DOHH2 (cell line): ENCODE data around the gene TNFRSF4.

Experiments used
- EZH2phosphoT487 ChIP-seq: fragments of 200-600 bp; sonication (generic); IDR thresholded peaks from 2 replicates; pipeline ENCODE4 v1.6.1; 2017; ENCODE audit warnings: borderline replicate concordance, mild to moderate bottlenecking, antibody characterized with exemption, low read length, moderate library complexity, mixed read lengths
- TF ChIP-seq, protein P1 (sequence below): fragments of 200-600 bp; sonication (generic); IDR thresholded peaks from one replicate; pipeline ENCODE4 v1.5.1; 2014; ENCODE audit warnings: antibody characterized with exemption, mild to moderate bottlenecking, low read depth, low read length; ENCODE audit not compliant: poor library complexity, severe bottlenecking

DNA sequence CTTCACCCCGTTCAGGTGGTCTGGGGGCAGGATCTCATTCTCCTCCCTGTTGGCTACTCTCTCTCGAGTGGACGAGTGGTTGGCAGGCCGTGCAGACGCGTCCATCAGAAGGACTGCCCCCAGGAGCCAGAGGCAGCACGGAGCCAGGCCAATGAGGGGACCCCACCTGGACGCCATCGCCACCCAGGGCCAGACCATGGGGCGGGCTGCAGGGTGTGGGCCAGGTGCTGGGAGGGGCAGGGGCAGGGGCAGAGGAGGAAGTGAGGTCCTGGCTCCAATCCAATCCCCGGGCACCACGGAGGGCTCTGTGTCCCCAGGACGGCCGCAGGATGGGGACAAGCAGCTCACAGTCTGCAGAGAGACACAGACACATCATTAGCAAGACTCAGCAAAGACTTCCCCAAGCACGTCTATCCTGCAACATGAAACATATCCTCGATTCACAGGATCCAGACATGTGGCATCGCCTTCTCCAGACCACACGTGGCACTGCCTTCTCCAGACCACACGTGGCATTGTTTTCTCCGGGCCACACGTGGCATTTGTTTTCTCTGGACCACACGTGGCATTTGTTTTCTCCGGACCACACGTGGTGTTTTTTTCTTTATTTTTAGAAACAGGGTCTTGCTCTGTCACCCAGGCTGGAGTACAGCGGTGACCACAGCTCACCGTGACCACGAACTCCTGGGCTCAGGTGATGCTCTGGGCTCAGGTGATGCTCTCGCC lies 14.8 kb upstream of the TNFRSF4 start:
- TF ChIP-seq, protein P1, sequence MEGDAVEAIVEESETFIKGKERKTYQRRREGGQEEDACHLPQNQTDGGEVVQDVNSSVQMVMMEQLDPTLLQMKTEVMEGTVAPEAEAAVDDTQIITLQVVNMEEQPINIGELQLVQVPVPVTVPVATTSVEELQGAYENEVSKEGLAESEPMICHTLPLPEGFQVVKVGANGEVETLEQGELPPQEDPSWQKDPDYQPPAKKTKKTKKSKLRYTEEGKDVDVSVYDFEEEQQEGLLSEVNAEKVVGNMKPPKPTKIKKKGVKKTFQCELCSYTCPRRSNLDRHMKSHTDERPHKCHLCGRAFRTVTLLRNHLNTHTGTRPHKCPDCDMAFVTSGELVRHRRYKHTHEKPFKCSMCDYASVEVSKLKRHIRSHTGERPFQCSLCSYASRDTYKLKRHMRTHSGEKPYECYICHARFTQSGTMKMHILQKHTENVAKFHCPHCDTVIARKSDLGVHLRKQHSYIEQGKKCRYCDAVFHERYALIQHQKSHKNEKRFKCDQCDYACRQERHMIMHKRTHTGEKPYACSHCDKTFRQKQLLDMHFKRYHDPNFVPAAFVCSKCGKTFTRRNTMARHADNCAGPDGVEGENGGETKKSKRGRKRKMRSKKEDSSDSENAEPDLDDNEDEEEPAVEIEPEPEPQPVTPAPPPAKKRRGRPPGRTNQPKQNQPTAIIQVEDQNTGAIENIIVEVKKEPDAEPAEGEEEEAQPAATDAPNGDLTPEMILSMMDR: no peak
- TF ChIP-seq EZH2phosphoT487: no peak
